ENCODE data around the gene RPL10A.

The RPL10A gene

DNA sequence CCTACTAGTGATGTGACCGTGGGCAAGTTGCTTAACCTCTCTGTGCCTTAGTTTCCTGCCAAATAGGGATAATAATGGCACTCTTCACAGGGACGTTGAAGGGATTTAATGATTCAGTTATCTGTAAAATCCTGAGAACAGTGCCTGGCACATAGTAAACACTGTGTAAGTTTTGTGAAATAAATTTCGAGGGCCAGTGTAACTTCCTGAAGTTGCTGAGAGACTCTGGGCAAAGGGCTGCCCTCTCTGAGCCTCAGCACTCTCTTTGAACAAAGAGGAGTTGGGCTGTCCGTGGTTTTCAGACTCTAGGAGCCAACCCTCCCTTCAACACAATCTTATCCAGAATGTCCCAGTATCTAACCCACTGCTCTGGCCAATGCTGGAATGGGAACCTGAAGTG, 31.2 kb downstream of the RPL10A start:
- no peak for TF ChIP-seq CTCF (IDR thresholded peaks at IDR 0.05; ENCODE audit: extremely low read depth, missing control alignments)
- DNase-seq (ENCODE audit: low spot score): no peak

- TF ChIP-seq CTCF (IDR thresholded peaks at IDR 0.05; ENCODE audit: extremely low read depth, missing control alignments): no peak
- DNase-seq (ENCODE audit: low spot score): no peak
Observed at GRCh38 chr6:35500782-35501181, 32.6 kb downstream of the RPL10A start.

DNA sequence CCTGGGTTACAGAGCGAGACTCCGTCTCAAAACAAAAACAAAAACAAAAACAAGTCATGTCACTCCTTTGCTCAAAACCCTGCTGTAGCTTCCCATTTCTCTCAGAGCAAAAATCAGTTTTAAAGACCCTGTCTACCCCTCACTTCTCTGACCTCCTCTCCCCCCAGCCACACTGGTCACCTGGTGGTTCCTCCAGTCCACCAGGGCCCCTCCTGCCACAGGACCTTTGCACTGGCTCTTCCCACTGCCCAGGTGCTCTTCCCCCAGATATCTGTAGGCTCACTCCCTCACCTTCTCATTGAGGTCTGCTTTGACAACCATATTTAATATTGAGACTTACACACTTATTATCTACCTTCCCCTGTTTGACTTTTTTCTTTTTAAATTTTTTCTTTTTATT, 33.6 kb downstream of the RPL10A start:
- DNase-seq (ENCODE audit: low spot score): no peak
- TF ChIP-seq CTCF (IDR thresholded peaks at IDR 0.05; ENCODE audit: extremely low read depth, missing control alignments): no peak

DNA sequence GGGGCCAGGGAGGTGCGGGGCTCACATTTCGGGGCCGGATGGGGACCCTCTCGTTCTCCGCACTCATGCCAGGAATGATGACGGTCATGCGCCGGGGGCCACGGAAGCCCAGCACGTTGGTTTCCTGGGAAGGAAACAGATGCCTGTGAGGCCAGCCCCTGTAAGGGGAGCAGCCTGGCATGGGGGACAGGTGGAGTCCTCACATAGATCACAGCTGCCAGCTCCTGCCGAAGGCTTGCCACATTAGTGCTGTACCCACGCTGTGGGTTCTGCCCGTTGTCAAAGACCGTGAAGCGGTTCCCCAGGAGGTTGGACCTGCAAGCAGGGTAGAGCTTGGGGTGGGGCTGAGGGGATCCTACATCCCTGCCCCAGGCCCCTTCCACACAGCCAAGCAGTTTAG, 35.3 kb downstream of the RPL10A start:
- no peak for TF ChIP-seq CTCF (IDR thresholded peaks at IDR 0.05; ENCODE audit: extremely low read depth, missing control alignments)
- no peak for DNase-seq (ENCODE audit: low spot score)

DNA sequence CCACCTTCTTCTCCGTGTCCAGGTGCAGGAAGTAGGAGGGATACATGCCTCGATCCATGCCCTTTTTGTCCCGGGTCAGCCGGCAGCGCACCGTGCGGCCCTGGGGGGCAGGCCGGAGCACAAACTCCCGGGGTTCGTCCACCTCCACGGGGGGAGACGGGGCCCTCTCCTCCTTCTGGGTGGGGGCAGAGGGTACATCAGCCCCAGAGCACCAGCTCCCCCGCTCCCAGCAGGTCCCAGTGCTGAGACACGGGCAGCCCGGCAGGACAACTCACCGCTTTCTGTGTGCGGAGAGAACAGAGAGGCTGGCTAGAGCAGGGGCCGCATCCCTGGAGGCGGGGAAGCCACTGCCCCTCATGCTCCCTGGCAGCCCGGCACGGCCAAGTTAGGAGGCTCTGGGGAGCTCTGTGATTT, 37.8 kb downstream of the RPL10A start:
- DNase-seq (ENCODE audit: low spot score): no peak
- TF ChIP-seq CTCF (IDR thresholded peaks at IDR 0.05; ENCODE audit: extremely low read depth, missing control alignments): no peak

DNA sequence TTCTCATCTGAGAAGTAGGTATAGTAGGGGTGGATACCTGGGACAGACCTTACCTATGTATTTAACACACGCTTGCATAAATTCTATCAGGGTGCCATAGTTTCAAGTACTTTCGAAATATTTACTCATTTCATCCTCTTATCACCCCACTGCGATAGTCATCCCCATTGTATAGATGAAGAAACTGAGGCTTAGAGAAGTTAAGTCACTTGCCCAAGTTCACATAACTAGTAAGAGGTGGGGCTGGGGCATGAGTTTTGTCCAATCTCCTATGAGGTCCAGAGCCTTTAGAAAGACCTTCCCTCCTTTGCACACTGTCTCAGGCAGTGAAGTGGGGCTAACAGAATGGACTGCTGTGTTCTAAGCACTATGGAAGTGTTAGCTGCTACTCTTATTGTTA, 38.3 kb downstream of the RPL10A start:
- TF ChIP-seq CTCF (IDR thresholded peaks at IDR 0.05; ENCODE audit: extremely low read depth, missing control alignments): no peak
- DNase-seq (ENCODE audit: low spot score): no peak

GRCh38 chr6:35507221-35507620, 39.0 kb downstream of the RPL10A start:
- no peak for TF ChIP-seq CTCF (IDR thresholded peaks at IDR 0.05; ENCODE audit: extremely low read depth, missing control alignments)
- DNase-seq (ENCODE audit: low spot score): no peak
